ENCODE measurements around the gene IMPA2.

GRCh38 chr18:11994703-11995444 is 13.6 kb downstream of the IMPA2 start:
- TF ChIP-seq ATF6 (CRISPR knock-in tag; conservative IDR thresholded peaks at IDR 0.05), result no peak
- TF ChIP-seq NR2C2 (CRISPR knock-in tag; IDR thresholded peaks at IDR 0.05; ENCODE audit: borderline replicate concordance), result no peak
- TF ChIP-seq, protein P1, sequence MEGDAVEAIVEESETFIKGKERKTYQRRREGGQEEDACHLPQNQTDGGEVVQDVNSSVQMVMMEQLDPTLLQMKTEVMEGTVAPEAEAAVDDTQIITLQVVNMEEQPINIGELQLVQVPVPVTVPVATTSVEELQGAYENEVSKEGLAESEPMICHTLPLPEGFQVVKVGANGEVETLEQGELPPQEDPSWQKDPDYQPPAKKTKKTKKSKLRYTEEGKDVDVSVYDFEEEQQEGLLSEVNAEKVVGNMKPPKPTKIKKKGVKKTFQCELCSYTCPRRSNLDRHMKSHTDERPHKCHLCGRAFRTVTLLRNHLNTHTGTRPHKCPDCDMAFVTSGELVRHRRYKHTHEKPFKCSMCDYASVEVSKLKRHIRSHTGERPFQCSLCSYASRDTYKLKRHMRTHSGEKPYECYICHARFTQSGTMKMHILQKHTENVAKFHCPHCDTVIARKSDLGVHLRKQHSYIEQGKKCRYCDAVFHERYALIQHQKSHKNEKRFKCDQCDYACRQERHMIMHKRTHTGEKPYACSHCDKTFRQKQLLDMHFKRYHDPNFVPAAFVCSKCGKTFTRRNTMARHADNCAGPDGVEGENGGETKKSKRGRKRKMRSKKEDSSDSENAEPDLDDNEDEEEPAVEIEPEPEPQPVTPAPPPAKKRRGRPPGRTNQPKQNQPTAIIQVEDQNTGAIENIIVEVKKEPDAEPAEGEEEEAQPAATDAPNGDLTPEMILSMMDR (CRISPR knock-in tag; IDR thresholded peaks at IDR 0.05), result no peak

Data from HepG2 (cell line).